Omental fat pad (tissue), 4 donors: ENCODE results near the gene ZNF219. TPM values are rescaled to one million over a fixed set of nuclear protein-coding genes. Genes with fewer than 3 reads are reported as not detected.

Experiments used
- ATAC-seq: fragments of 150-250 bp; one replicate; pipeline ENCODE4 v1.9.1; 2016; ENCODE audit warnings: mild to moderate bottlenecking, moderate library complexity; ENCODE audit not compliant: low FRiP score
- DNase-seq: peaks from one replicate; pipeline ENCODE4 v3.0.0-alpha.2; 2019; ENCODE audit warnings: low spot score
- total RNA-seq, 4 donors: library from RNA; depleted of rRNA; stranded (reverse); fragments of >200 nt; gene quantifications; one replicate each; pipeline ENCODE4 v1.1.0, GENCODE V29; 2016
- TF ChIP-seq, protein P1 (sequence below), 3 donors: fragments of 450-650 bp; IDR thresholded peaks; one replicate each; pipeline ENCODE4 v1.5.1; 2016 to 2017; ENCODE audit warnings: antibody characterized with exemption in 3 of 3, mild to moderate bottlenecking in 3 of 3, moderate library complexity in 2 of 3

Gene ZNF219
- total RNA-seq, 4 donors from 2014 or later, result 19.2 to 56.3 (median 38.1) TPM

DNA sequence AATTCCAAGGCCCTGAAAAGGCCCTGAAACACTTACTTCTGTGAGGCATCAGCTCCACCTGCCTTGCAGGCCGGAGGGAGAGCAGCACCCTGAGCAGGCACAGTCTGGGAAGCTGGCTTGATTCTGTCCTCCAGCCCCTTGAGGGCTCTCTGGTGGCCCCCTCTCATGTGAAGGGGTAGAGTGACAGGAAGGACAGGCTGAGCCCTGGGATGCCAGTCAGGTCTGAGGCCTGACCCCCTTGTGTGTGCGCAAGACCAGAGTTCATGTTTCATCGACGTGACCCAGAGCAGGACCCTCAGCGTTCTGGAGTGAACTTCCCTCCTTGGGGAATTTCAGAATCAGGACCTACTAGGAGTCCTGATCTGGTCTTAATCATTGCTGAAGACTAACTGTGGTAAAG is 39.6 kb downstream of the ZNF219 start:
- TF ChIP-seq, protein P1, sequence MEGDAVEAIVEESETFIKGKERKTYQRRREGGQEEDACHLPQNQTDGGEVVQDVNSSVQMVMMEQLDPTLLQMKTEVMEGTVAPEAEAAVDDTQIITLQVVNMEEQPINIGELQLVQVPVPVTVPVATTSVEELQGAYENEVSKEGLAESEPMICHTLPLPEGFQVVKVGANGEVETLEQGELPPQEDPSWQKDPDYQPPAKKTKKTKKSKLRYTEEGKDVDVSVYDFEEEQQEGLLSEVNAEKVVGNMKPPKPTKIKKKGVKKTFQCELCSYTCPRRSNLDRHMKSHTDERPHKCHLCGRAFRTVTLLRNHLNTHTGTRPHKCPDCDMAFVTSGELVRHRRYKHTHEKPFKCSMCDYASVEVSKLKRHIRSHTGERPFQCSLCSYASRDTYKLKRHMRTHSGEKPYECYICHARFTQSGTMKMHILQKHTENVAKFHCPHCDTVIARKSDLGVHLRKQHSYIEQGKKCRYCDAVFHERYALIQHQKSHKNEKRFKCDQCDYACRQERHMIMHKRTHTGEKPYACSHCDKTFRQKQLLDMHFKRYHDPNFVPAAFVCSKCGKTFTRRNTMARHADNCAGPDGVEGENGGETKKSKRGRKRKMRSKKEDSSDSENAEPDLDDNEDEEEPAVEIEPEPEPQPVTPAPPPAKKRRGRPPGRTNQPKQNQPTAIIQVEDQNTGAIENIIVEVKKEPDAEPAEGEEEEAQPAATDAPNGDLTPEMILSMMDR (IDR thresholded peaks at IDR 0.05), result no peak
- ATAC-seq (no peak), DNase-seq (no peak)

DNA sequence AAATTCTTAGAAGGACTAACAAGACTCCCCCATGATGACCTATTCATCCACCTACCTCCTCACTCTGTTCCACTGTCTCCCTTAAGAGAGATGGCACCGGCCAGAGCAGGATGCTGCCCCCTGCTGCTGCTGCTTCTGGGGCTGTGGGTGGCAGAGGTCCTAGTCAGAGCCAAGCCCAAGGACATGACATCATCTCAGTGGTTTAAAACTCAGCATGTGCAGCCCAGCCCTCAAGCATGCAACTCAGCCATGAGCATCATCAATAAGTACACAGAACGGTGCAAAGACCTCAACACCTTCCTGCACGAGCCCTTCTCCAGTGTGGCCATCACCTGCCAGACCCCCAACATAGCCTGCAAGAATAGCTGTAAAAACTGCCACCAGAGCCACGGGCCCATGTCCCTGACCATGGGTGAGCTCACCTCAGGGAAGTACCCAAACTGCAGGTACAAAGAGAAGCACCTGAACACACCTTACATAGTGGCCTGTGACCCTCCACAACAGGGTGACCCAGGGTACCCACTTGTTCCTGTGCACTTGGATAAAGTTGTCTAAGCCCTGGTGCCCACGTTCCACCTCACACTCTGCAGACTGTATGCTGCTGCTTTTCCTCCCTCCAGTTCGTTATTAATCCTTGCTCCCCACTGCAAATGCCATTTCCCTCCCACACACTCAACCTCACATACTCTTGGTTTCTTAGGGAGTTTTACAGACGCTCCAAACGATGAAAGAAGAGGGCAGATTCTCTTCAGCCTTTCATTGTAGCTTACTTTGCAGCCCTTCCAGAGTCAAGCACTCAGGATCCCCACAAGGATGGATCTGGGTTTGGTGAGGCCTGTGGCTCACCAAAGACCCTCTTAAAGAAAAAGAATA is 40.4 kb downstream of the ZNF219 start, which contains the start of gene RNASE8:
TSS of gene RNASE8 (plus strand) at position 20 of the 873 bp plus-strand sequence. CDS start at position 91, 71 bp downstream.
- TF ChIP-seq, protein P1 (IDR thresholded peaks at IDR 0.05), result no peak
- no peak for DNase-seq
- ATAC-seq, result peak; percentile 42

DNA sequence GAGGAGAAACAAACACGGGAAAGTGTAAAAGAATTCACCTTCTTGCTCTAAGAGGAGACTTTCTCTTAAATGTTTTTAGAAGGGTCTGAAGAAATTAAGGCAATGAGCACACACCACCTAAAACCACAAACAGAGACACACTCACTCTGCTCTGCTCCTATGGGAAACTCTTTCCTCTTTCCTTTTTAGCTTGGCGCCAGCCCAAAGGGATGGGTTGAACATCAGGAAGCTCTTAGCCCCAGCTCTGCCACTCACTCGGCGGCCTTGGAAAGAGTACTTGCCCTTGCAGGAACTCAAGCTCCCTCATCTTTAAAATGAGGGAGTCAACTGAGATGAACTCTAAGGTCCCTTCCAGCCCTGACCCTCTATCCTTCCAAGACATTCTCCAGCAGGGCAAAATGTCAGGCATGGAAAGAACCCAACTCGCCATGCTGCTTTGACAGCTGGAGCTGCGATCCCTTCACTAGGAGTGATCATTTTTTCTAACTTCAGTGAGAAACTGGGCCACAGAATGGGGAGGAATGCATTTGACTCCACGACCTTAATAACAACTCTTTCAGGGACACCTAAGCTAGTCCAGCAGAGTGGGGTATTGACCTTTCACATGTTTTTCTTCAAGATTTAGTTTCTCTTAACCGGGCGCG is 41.8 kb downstream of the ZNF219 start:
- DNase-seq (no peak), ATAC-seq (no peak)
- TF ChIP-seq, protein P1 (IDR thresholded peaks at IDR 0.05), result no peak

DNA sequence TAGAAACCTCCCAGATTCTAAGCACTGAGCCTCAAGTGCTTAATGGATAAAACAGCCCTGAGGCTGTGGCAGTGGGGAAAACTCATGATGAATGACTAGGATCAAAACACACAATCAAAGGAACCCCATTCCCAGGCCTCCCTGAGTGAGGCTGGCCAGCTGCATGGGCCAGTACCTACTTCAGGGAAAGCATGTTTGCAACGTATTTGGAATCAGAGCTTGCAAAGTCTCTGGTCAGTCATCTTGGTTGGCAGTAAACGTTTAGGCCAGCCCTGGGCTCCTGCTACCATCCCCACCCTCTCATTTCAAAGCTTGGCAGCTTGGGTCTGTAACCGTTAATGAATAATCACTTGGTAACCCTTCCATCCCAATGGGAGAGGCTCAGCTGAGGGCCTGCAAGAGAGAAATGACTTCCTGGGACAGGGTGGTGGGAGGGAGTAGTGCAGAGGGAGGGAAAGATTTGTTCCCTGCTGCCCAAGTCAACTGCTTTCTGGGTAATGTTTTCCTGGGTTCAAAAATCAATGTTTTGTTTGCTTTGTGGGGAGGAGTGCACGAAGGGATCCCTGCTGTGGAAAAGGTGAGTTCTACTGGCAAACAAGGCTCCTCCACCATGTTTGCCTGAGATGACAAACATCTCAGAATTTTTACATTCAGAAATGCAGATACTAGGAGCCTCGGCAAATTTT is 42.9 kb downstream of the ZNF219 start:
- DNase-seq (no peak), ATAC-seq (no peak)
- TF ChIP-seq, protein P1 (IDR thresholded peaks at IDR 0.05), result no peak

DNA sequence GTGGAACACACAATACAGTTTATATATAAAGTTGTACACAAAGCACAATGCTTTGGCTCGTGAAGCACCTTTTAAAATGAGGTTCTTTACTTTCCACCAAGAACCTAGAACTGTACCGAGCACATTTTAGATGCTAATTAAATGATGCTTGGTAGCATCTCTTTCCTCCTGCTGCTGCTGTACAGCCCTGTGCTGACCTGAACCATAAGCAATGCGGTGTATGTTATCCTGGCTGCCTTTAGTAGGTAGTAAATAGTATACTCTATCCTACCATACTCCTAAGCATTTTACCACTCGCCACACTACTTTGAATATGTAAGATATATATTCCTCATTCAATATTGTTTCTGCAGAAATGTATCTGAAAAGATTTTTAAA is 43.7 kb downstream of the ZNF219 start:
- TF ChIP-seq, protein P1 (IDR thresholded peaks at IDR 0.05), result no peak
- DNase-seq, result no peak
- ATAC-seq, result no peak

DNA sequence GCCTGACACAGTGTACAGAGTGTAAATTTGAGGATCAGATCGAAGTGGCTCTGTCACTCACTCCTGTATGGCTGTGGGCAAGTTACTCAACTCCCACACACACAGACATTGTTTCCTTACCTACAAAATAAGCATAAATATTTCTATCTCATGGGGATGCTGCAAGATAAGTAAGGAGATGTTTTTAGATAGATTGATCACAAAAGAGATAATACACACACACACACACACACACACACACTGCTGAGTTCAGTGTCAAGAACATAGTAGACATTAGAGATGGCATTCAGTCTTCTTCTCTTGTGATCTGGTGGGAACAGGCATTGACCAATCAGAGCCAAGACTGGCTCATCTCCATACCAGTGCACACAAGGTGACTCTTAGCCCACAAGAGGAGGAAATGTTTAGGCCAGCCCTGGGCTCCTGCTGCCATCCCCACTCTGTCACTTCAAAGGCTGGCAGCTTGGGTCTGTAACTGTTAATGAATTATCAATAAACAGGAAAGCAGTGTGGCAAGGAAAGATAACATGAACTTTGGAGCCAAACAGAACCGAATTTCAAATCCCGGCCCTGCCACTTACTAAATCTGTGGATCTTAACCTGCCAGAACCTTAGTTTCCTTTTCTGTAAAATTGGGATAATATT is 44.2 kb downstream of the ZNF219 start:
- DNase-seq (no peak), ATAC-seq (no peak)
- TF ChIP-seq, protein P1 (IDR thresholded peaks at IDR 0.05), result no peak
